Astrocyte of the cerebellum (primary cell): ENCODE data around the gene CASP4.
A peak's percentile ranks its signal among the peaks of the same experiment; 100 is the strongest.

Experiments
- DNase-seq: peaks from one replicate; pipeline ENCODE4 v3.0.0-alpha.2; 2011; ENCODE audit warnings: low read depth
- H3K4me3 ChIP-seq: 2 replicates; pipeline ENCODE4 v1.5.1; 2011; ENCODE audit warnings: mild to moderate bottlenecking, low read depth, low read length, moderate library complexity
- CTCF ChIP-seq: IDR thresholded peaks from 2 replicates; pipeline ENCODE4 v1.5.1; 2012; ENCODE audit warnings: low read length, low read depth, moderate library complexity, mild to moderate bottlenecking; ENCODE audit errors: missing control alignments
- in situ Hi-C: cut with HindIII; loops from 2 replicates; pipeline ENCODE4 v1.10.0; 2017; ENCODE audit warnings: low sequenced_read_pairs

The CASP4 gene

GRCh38 chr11:104917271-104918112 lies 50.9 kb downstream of the CASP4 start:
- no peak for TF ChIP-seq CTCF
- DNase-seq = no peak
- in situ Hi-C loops = no loop called here
- H3K4me3 ChIP-seq = peak overlapping the region; percentile 20

GRCh38 chr11:104916442-104916841 lies 51.9 kb downstream of the CASP4 start:
- no peak for DNase-seq
- in situ Hi-C loops = no loop called here
- no peak overlapping the region for H3K4me3 ChIP-seq
- TF ChIP-seq CTCF = no peak

- in situ Hi-C loops = no loop called here
- DNase-seq = no peak
- no peak for TF ChIP-seq CTCF
- H3K4me3 ChIP-seq = no peak overlapping the region
Observed at GRCh38 chr11:104912102-104912501, 56.3 kb downstream of the CASP4 start.

GRCh38 chr11:104908186-104908531 lies 60.2 kb downstream of the CASP4 start:
- no peak overlapping the region for H3K4me3 ChIP-seq
- no peak for DNase-seq
- TF ChIP-seq CTCF = no peak
- in situ Hi-C loops = no loop called here

GRCh38 chr11:104907521-104908185 lies 60.7 kb downstream of the CASP4 start:
- in situ Hi-C loops = no loop called here
- no peak for DNase-seq
- TF ChIP-seq CTCF = no peak
- no peak overlapping the region for H3K4me3 ChIP-seq

GRCh38 chr11:104905271-104905670 lies 63.1 kb downstream of the CASP4 start:
- no peak for TF ChIP-seq CTCF
- in situ Hi-C loops = no loop called here
- no peak overlapping the region for H3K4me3 ChIP-seq
- DNase-seq = no peak
